ENCODE data around the gene ZNF485.

- TF ChIP-seq EZH2 (IDR thresholded peaks at IDR 0.05; ENCODE audit: insufficient read depth, poor library complexity, severe bottlenecking) = no peak
- no peak for TF ChIP-seq EZH2phosphoT487 (IDR thresholded peaks at IDR 0.05; ENCODE audit: insufficient read depth, low read depth)
Observed at GRCh38 chr10:43616697-43617370, 10.6 kb downstream of the ZNF485 start.

All from GM23248 (cell line).